HEK293T (cell line): Measurements from ENCODE around the gene PRKAA2.

Source experiments
- CTCF ChIA-PET: fragments of 350-600 bp; formaldehyde crosslinking; extraction: SDS; loops from one replicate; lab custom pipeline; 2021; ENCODE audit warnings: antibody characterized with exemption, inconsistent platforms; lab: Yijun Ruan, JAX
- POLR2A ChIA-PET: fragments of 350-600 bp; formaldehyde crosslinking; extraction: SDS; loops from one replicate; lab custom pipeline; 2020; ENCODE audit warnings: antibody characterized with exemption, inconsistent platforms; lab: Yijun Ruan, JAX
- DNase-seq: peaks from one replicate; pipeline ENCODE4 v3.0.0; 2012; ENCODE audit warnings: mixed read lengths; ENCODE audit errors: extremely low spot score
- ARNT ChIP-seq: fragments of 450-650 bp; IDR thresholded peaks from 2 replicates; pipeline ENCODE4 v1.6.1; 2017; ENCODE audit warnings: mild to moderate bottlenecking
- BHLHE40 ChIP-seq: fragments of 450-650 bp; IDR thresholded peaks from 2 replicates; pipeline ENCODE4 v1.6.1; 2016; ENCODE audit warnings: mild to moderate bottlenecking, moderate library complexity, borderline replicate concordance
- CTBP1 ChIP-seq: fragments of 450-650 bp; IDR thresholded peaks from 2 replicates; pipeline ENCODE4 v1.6.1; 2016; ENCODE audit warnings: borderline replicate concordance
- ELF4 ChIP-seq: fragments of 450-650 bp; IDR thresholded peaks from 2 replicates; pipeline ENCODE4 v1.6.1; 2017; ENCODE audit warnings: antibody characterized with exemption
- FOXA1 ChIP-seq: fragments of 450-650 bp; IDR thresholded peaks from 2 replicates; pipeline ENCODE4 v1.6.1; 2016; ENCODE audit warnings: mild to moderate bottlenecking
- FOXK2 ChIP-seq: fragments of 450-650 bp; IDR thresholded peaks from 2 replicates; pipeline ENCODE4 v1.6.1; 2016; ENCODE audit warnings: mild to moderate bottlenecking
- FOXM1 ChIP-seq: fragments of 450-650 bp; IDR thresholded peaks from 2 replicates; pipeline ENCODE4 v1.6.1; 2017; ENCODE audit warnings: mild to moderate bottlenecking, borderline replicate concordance
- HDGF ChIP-seq: fragments of 450-650 bp; IDR thresholded peaks from 2 replicates; pipeline ENCODE4 v1.6.1; 2017; ENCODE audit warnings: antibody characterized with exemption, borderline replicate concordance
- L3MBTL2 ChIP-seq: fragments of 450-650 bp; conservative IDR thresholded peaks from 2 replicates; pipeline ENCODE4 v1.6.1; 2016; ENCODE audit warnings: mild to moderate bottlenecking
- LEF1 ChIP-seq: fragments of 450-650 bp; IDR thresholded peaks from 2 replicates; pipeline ENCODE4 v1.6.1; 2017; ENCODE audit warnings: mild to moderate bottlenecking, borderline replicate concordance
- NFRKB ChIP-seq: fragments of 450-650 bp; IDR thresholded peaks from 2 replicates; pipeline ENCODE4 v1.6.1; 2016; ENCODE audit warnings: mild to moderate bottlenecking, moderate library complexity
- SP1 ChIP-seq: fragments of 450-650 bp; IDR thresholded peaks from 2 replicates; pipeline ENCODE4 v1.6.1; 2017
- SUZ12 ChIP-seq: fragments of 450-650 bp; IDR thresholded peaks from 2 replicates; pipeline ENCODE4 v1.6.1; 2016; ENCODE audit warnings: mild to moderate bottlenecking
- TARDBP ChIP-seq: fragments of 450-650 bp; IDR thresholded peaks from 2 replicates; pipeline ENCODE4 v1.6.1; 2016
- ZNF384 ChIP-seq: fragments of 450-650 bp; IDR thresholded peaks from 2 replicates; pipeline ENCODE4 v1.6.1; 2016
- TF ChIP-seq, protein P1 (sequence below): fragments of 450-650 bp; IDR thresholded peaks from 2 replicates; pipeline ENCODE4 v1.6.1; 2016

Gene PRKAA2

DNA sequence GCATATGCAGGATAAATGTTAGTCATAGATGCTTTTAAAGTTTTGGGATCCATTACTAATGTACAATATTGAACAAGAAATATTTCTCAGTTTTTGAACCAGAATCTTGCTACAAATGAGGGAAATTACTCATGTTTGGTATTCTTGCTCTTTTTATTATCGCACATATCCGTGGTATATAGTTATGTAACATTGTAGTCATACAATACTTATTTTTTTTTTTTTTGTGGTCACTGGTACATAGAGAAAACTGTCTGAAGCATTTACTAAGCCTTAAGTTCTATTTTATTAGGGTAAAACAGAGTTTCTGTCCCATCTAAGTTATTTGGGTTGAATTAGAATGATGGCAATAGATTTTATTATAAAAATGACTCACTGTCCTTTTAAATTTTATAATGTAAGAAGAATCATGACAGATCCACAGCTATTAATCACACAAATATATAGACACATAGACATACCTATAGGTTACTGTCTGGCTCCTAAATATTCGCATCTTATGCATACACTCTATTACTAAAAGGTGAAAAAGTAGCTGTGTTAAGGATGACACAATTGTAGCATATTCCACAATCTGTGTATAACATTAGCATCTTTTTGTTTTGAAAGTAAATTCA, 18.0 kb upstream of the PRKAA2 start:
- ChIA-PET CTCF (interaction anchor here (0.5 kb wide), 2 partner anchors 8 to 759 kb away, joined by 3 read pairs; no protein-coding TSS in a partner anchor), POLR2A (no interaction called here)
- DNase-seq: no peak
- TF ChIP-seq L3MBTL2 (no peak), TARDBP (no peak), ELF4 (no peak; the same call in 1 of the 2 replicates), FOXK2 (no peak), SP1 (no peak), BHLHE40 (no peak), CTBP1 (no peak), ARNT (no peak), FOXA1 (no peak), FOXM1 (no peak), ZNF384 (no peak), LEF1 (no peak), NFRKB (no peak), HDGF (no peak), SUZ12 (no peak)
- TF ChIP-seq, protein P1, sequence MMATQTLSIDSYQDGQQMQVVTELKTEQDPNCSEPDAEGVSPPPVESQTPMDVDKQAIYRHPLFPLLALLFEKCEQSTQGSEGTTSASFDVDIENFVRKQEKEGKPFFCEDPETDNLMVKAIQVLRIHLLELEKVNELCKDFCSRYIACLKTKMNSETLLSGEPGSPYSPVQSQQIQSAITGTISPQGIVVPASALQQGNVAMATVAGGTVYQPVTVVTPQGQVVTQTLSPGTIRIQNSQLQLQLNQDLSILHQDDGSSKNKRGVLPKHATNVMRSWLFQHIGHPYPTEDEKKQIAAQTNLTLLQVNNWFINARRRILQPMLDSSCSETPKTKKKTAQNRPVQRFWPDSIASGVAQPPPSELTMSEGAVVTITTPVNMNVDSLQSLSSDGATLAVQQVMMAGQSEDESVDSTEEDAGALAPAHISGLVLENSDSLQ: no peak

DNA sequence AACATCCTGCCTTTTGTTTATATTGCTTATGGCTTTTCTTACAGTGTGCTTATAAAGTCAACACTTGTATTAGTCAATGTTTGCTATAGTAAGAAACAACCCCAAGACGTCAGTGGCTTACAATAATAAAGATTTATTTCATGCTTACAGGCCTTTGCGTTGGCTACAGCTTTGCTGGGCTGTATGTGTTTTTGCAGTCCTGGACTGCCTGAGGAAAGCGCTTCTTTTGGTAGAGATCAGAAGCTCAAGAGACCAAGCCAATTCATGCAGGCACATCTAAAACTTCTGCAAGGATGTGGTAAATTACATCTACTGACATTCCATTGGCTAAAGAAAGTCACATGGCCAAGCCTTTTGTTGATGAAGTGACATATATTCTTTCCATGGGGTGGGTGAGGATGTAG, 17.5 kb upstream of the PRKAA2 start:
- ChIA-PET POLR2A (no interaction called here), CTCF (interaction anchor here (0.5 kb wide), 2 partner anchors 9 to 760 kb away, joined by 3 read pairs; no protein-coding TSS in a partner anchor)
- TF ChIP-seq, protein P1: peak; percentile 81
- no peak for TF ChIP-seq NFRKB
- TF ChIP-seq ARNT: no peak
- DNase-seq: peak; percentile 33

DNA sequence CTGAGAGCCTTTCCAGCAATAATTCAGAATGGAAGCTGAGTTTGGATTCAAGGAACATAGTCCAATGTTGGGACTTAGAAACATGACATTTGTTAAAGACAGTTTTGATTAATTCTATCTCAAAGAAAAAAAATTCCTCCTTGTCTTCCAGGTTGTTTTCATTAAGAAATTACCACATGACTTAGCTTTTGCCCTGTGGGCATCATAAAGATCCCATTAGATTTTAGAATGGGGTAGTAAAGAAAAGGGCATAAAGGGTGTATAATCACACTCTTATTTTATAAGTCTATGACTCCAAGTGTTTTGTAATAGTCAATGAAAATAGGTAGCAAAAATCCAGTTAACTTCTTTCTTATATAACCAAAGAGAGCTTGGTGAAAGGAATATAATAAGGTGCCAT, 14.3 kb upstream of the PRKAA2 start:
- POLR2A ChIA-PET: no interaction called here
- TF ChIP-seq ELF4 (no peak), SP1 (no peak), ZNF384 (no peak), HDGF (no peak), NFRKB (no peak), SUZ12 (no peak), FOXK2 (no peak), LEF1 (no peak), FOXM1 (no peak), BHLHE40 (no peak), TARDBP (no peak), FOXA1 (no peak), L3MBTL2 (no peak), CTBP1 (no peak; the same call in 1 of the 2 replicates)
- TF ChIP-seq, protein P1: no peak
- CTCF ChIA-PET: no interaction called here
- no peak for DNase-seq

DNA sequence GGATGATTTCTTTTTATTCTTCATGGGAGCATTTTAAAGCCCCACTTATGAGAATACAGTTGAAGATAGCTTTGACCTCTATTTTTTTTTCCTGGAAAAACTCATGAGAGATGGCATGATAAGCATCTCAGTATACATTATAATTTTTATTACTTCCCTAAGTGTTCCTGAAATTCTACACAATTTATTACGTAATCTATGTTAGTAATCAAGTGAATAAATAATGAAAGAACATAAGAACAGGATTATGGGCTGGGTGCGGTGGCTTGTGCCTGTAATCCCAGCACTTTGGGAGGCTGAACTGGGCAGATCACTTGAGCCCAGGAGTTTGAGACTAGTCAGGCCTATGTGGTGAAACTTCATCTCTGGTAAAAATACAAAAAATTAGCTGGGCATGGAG, 13.2 kb upstream of the PRKAA2 start:
- ChIA-PET POLR2A (no interaction called here), CTCF (no interaction called here)
- TF ChIP-seq FOXA1: no peak
- TF ChIP-seq ARNT: no peak
- no peak for TF ChIP-seq BHLHE40
- TF ChIP-seq NFRKB: no peak
- no peak for DNase-seq

DNA sequence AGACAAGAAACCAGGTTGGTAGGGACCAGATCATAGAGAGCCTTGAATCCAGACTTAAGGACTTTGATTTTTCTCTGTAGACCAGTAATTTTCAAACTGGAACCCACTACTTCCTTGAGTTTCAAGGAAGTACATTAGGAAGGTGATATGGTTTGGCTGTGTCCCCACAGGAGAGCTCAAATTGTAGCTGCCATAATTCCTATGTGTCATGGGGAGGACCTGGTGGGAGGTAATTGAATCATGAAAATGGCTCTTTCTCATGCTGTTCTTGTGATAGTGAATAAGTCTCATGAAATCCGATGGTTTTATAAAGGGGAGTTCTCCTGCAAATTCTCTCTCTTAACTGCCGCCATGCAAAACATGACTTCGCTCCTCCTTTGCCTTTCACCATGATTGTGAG, 10.1 kb upstream of the PRKAA2 start:
- no peak for DNase-seq
- POLR2A ChIA-PET: no interaction called here
- CTCF ChIA-PET: no interaction called here
- no peak for TF ChIP-seq SUZ12
- TF ChIP-seq, protein P1: peak; percentile 59

GRCh38 chr1:56638248-56638647, 6.9 kb upstream of the PRKAA2 start:
- CTCF ChIA-PET: no interaction called here
- TF ChIP-seq, protein P1: peak; percentile 78
- no peak for TF ChIP-seq ELF4
- no peak for TF ChIP-seq ARNT
- no peak for TF ChIP-seq FOXM1
- TF ChIP-seq CTBP1: no peak
- no peak for TF ChIP-seq SUZ12
- POLR2A ChIA-PET: no interaction called here
- no peak for DNase-seq
